ENCODE measurements around the gene CBR3. TPM values are rescaled to one million over a fixed set of nuclear protein-coding genes. Genes with fewer than 3 reads are reported as not detected.

Gene CBR3
- total and polyA plus RNA-seq, 2 experiments from 2014 or later, result 4.6 to 8.7 TPM

DNA sequence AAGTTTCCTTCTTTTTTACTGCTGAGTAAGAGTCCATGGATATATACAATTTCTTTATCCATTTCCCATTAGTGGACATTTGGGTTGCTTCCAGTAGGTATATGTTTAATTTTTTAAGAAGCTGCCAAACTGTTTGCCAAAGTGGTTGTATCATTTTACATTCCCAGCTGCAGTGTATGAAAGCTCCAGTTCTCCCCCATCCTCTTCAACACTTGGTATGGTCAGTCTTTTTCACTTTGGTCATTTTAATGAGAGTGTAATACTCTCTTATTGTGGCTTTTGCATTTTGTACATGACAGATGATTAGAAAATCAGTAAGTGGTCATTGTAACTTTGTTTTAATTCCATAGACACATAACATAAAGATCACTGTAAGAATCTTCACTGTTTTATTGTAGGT is 44.3 kb downstream of the CBR3 start (continued):
- TF ChIP-seq, protein P1, sequence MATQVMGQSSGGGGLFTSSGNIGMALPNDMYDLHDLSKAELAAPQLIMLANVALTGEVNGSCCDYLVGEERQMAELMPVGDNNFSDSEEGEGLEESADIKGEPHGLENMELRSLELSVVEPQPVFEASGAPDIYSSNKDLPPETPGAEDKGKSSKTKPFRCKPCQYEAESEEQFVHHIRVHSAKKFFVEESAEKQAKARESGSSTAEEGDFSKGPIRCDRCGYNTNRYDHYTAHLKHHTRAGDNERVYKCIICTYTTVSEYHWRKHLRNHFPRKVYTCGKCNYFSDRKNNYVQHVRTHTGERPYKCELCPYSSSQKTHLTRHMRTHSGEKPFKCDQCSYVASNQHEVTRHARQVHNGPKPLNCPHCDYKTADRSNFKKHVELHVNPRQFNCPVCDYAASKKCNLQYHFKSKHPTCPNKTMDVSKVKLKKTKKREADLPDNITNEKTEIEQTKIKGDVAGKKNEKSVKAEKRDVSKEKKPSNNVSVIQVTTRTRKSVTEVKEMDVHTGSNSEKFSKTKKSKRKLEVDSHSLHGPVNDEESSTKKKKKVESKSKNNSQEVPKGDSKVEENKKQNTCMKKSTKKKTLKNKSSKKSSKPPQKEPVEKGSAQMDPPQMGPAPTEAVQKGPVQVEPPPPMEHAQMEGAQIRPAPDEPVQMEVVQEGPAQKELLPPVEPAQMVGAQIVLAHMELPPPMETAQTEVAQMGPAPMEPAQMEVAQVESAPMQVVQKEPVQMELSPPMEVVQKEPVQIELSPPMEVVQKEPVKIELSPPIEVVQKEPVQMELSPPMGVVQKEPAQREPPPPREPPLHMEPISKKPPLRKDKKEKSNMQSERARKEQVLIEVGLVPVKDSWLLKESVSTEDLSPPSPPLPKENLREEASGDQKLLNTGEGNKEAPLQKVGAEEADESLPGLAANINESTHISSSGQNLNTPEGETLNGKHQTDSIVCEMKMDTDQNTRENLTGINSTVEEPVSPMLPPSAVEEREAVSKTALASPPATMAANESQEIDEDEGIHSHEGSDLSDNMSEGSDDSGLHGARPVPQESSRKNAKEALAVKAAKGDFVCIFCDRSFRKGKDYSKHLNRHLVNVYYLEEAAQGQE (IDR thresholded peaks at IDR 0.05; ENCODE audit: unreplicated experiment), result no peak
- TF ChIP-seq CREB1 (CRISPR knock-in tag; IDR thresholded peaks at IDR 0.05; ENCODE audit: low read depth), result no peak
- no peak for TF ChIP-seq ZNF331 (CRISPR knock-in tag; IDR thresholded peaks at IDR 0.05; ENCODE audit: low read depth)
- TF ChIP-seq, protein P2, sequence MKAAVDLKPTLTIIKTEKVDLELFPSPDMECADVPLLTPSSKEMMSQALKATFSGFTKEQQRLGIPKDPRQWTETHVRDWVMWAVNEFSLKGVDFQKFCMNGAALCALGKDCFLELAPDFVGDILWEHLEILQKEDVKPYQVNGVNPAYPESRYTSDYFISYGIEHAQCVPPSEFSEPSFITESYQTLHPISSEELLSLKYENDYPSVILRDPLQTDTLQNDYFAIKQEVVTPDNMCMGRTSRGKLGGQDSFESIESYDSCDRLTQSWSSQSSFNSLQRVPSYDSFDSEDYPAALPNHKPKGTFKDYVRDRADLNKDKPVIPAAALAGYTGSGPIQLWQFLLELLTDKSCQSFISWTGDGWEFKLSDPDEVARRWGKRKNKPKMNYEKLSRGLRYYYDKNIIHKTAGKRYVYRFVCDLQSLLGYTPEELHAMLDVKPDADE (IDR thresholded peaks at IDR 0.05), result no peak

DNA sequence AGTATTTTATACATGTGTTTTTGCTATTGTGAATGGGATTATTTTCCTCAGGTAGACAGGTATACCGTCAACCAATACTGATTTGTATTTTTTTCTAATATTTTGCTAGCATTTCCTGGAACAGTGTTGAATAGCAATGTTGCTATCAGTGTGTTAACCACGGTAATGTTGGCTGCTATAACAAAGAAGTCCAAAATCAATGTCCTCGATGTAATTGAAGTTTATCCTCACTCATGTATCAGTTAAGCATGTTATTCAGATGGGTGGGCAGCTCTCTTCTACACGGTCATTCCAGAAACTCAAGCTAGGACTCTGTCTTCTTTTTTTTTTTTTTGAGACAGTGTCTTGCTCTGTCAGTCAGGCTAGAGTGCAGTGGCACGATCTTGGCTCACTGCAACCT is 46.1 kb downstream of the CBR3 start:
- H3K4me1 Mint-ChIP-seq, result no peaks in the 10 kb centered on the region; the same call in 2 of the 3 replicates
- H3K27me3 Mint-ChIP-seq (ENCODE audit: insufficient read depth, low read depth, poor library complexity), result peaks cover 7% of the 10 kb centered on the region
- H3K36me3 ChIP-seq (ENCODE audit: insufficient read depth), result no peaks in the 10 kb centered on the region
- H3K27ac Mint-ChIP-seq, result no peak overlapping the region
- no peak overlapping the region for H3K4me3 Mint-ChIP-seq
- H3K4me2 ChIP-seq, result no peak overlapping the region
- DNase-seq (ENCODE audit: low spot score), result no peak
- TF ChIP-seq NANOG (IDR thresholded peaks at IDR 0.05; ENCODE audit: borderline replicate concordance) (no peak), CREB1 (CRISPR knock-in tag; IDR thresholded peaks at IDR 0.05; ENCODE audit: low read depth) (no peak)
- no peak overlapping the region for H2AFZ ChIP-seq
- no peak for ATAC-seq
- H4K20me1 ChIP-seq (replicated peaks; ENCODE audit: insufficient read depth), result no peaks in the 10 kb centered on the region
- no peak overlapping the region for H3K27ac ChIP-seq (ENCODE audit: low read depth)
- H3K9me2 ChIP-seq (ENCODE audit: insufficient read depth), result no peaks in the 10 kb centered on the region
- no peaks in the 10 kb centered on the region for H3F3A ChIP-seq (replicated peaks; ENCODE audit: low read depth)
- H3K36me3 Mint-ChIP-seq (ENCODE audit: low read depth), result no peaks in the 10 kb centered on the region
- H3K4me1 ChIP-seq (ENCODE audit: insufficient read depth), result no peaks in the 10 kb centered on the region
- no peak overlapping the region for H3K4me3 ChIP-seq
- no peaks in the 10 kb centered on the region for H3K79me2 ChIP-seq (replicated peaks; ENCODE audit: insufficient read depth)
- no peaks in the 10 kb centered on the region for H3K27me3 ChIP-seq (ENCODE audit: insufficient read depth)
- no peaks in the 10 kb centered on the region for H3K9me3 Mint-ChIP-seq

DNA sequence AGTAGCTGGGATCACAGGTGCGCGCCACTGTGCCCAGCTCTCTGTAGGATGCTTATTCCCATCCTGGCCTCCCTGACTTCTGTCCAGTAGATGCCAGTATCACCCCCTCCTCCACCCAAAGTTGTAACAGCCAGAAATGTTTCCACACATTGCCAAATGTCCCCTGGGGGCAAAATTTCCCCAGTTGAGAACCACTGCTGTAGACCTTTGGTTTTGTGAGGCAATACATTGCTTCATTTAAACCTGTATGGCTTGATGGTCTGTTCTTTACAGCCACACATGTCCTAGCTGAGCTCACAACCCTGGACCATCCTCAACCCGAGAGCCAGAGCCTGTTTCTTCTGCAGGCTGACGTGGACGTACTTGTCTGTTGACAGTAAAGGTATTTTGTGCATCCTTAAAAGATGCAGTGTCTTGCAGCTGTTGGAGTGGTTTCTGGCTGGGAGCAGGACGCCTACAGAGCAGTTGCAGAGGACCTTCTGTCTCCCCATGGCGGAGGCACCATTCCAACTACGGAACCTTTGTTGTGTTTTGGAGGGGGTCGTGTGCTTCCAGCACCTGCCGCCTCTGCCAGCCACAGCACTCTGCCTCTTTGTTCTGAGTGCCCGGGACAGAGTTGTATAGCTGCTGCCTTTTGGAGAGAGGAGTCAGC is 48.4 kb downstream of the CBR3 start:
- H3K4me3 Mint-ChIP-seq, result no peak overlapping the region
- H3K9me3 Mint-ChIP-seq, result no peaks in the 10 kb centered on the region
- H3K79me2 ChIP-seq (replicated peaks; ENCODE audit: insufficient read depth), result no peaks in the 10 kb centered on the region
- no peaks in the 10 kb centered on the region for H3K9me2 ChIP-seq (ENCODE audit: insufficient read depth)
- H3K27ac ChIP-seq (ENCODE audit: low read depth), result no peak overlapping the region
- H3K27ac Mint-ChIP-seq, result no peak overlapping the region
- H3K27me3 Mint-ChIP-seq (ENCODE audit: insufficient read depth, low read depth, poor library complexity), result peaks cover 6% of the 10 kb centered on the region
- peaks cover 11% of the 10 kb centered on the region for H3K4me1 Mint-ChIP-seq
- H3K36me3 Mint-ChIP-seq (ENCODE audit: low read depth), result no peaks in the 10 kb centered on the region
- H3K4me1 ChIP-seq (ENCODE audit: insufficient read depth), result no peaks in the 10 kb centered on the region
- H2AFZ ChIP-seq, result no peak overlapping the region
- H3K4me3 ChIP-seq, result no peak overlapping the region
- H4K20me1 ChIP-seq (replicated peaks; ENCODE audit: insufficient read depth), result no peaks in the 10 kb centered on the region
- TF ChIP-seq EZH2 (IDR thresholded peaks at IDR 0.05; ENCODE audit: low read depth, unreplicated experiment), result no peak
- no peak for TF ChIP-seq STAT1 (IDR thresholded peaks at IDR 0.05; ENCODE audit: unreplicated experiment)
- no peak for TF ChIP-seq CREB1 (CRISPR knock-in tag; IDR thresholded peaks at IDR 0.05; ENCODE audit: low read depth)
- TF ChIP-seq, protein P3, sequence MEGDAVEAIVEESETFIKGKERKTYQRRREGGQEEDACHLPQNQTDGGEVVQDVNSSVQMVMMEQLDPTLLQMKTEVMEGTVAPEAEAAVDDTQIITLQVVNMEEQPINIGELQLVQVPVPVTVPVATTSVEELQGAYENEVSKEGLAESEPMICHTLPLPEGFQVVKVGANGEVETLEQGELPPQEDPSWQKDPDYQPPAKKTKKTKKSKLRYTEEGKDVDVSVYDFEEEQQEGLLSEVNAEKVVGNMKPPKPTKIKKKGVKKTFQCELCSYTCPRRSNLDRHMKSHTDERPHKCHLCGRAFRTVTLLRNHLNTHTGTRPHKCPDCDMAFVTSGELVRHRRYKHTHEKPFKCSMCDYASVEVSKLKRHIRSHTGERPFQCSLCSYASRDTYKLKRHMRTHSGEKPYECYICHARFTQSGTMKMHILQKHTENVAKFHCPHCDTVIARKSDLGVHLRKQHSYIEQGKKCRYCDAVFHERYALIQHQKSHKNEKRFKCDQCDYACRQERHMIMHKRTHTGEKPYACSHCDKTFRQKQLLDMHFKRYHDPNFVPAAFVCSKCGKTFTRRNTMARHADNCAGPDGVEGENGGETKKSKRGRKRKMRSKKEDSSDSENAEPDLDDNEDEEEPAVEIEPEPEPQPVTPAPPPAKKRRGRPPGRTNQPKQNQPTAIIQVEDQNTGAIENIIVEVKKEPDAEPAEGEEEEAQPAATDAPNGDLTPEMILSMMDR (conservative IDR thresholded peaks at IDR 0.05; ENCODE audit: low read depth in 2 of 2), result no peak
- no peak for TF ChIP-seq NANOG (IDR thresholded peaks at IDR 0.05; ENCODE audit: borderline replicate concordance)
- no peak for TF ChIP-seq ZNF331 (CRISPR knock-in tag; IDR thresholded peaks at IDR 0.05; ENCODE audit: low read depth)
- TF ChIP-seq, protein P1 (IDR thresholded peaks at IDR 0.05; ENCODE audit: unreplicated experiment), result no peak
- no peak overlapping the region for H3K4me2 ChIP-seq
- DNase-seq (ENCODE audit: low spot score) (no peak), ATAC-seq (no peak)
- H3F3A ChIP-seq (replicated peaks; ENCODE audit: low read depth), result no peaks in the 10 kb centered on the region; the same call in 1 of the 2 replicates
- no peaks in the 10 kb centered on the region for H3K27me3 ChIP-seq (ENCODE audit: insufficient read depth)
- H3K36me3 ChIP-seq (ENCODE audit: insufficient read depth), result no peaks in the 10 kb centered on the region

Data from GM23338 (cell line).